ENCODE measurements around the gene MADD. TPM values are rescaled to one million over a fixed set of nuclear protein-coding genes. Genes with fewer than 3 reads are reported as not detected.
A peak's percentile ranks its signal among the peaks of the same experiment; 100 is the strongest.

MADD gene
- polyA plus RNA-seq: 49.8 TPM
- long read RNA-seq, donor 1: 0 reads
- long read RNA-seq, donor 2: 0 reads
- long read RNA-seq, donor 3: 0 reads
- long read RNA-seq, donor 4: 0 reads
- long read RNA-seq, donor 5, partial matches to known transcripts: 0 of 2 reads
- long read RNA-seq, donor 5, other reads (novel, unspliced or antisense): 0 of 2 reads
- long read RNA-seq, donor 6: 0 reads
- long read RNA-seq, donor 7, partial matches to known transcripts: 0 of 1 reads
- long read RNA-seq, donor 7, other reads (novel, unspliced or antisense): 0 of 1 reads
- long read RNA-seq, donor 8, partial matches to known transcripts: 0 of 1 reads
- long read RNA-seq, donor 8, other reads (novel, unspliced or antisense): 0 of 1 reads
- long read RNA-seq, donor 9, partial matches to known transcripts: 0 of 1 reads
- long read RNA-seq, donor 9, other reads (novel, unspliced or antisense): 0 of 1 reads
- long read RNA-seq, donor 10: 0 reads
- long read RNA-seq, donor 11, partial matches to known transcripts: 0 of 2 reads
- long read RNA-seq, donor 11, other reads (novel, unspliced or antisense): 0 of 2 reads

DNA sequence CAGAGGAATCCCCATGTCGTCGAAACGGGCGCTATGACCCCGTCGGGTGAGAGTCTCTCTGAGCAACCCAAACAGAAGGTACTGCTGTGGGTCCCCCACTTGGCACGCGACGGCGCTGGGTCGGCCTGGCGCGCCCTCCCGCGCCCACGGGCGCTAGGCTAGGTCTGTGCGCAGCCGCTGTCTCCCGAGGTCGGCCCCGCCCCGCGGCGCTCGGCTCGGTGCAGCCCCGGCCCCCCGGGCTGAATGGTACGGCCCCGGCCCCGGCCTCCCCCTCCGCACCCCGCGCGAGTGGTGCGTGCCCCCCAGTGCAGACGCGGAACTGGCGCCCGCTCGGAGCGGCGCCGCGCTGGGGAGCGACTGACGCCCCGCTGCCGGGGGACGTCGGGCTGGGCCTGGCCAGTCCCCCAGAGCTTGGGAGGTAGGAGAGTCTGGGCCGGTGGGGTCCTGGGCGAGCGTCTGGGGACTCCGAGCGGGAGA is at the start of gene MADD:
Gene MADD (plus strand): TSS at position 305 of the 477 bp plus-strand sequence.
- Histone ChIP-seq H3K4me3 (ENCODE audit: low read length) (peak within 1 kb of the TSS; percentile 67), H3K4me1 (ENCODE audit: control insufficient read depth, insufficient read depth, low read length) (peaks cover 33% of the 10 kb centered on the region), H3K9me3 (ENCODE audit: control insufficient read depth, low read depth, low read length) (no peaks in the 10 kb centered on the region), H3K36me3 (ENCODE audit: control insufficient read depth, insufficient read depth, low read length) (peaks cover 22% of the 10 kb centered on the region), H3K27ac (ENCODE audit: low read length) (peak within 1 kb of the TSS; percentile 99), H3K27me3 (ENCODE audit: control insufficient read depth, insufficient read depth, low read length) (no peaks in the 10 kb centered on the region)
- DNase-seq: peak; percentile 86 to 93
- no CpG with 5 or more reads among the region's 57 CpGs for WGBS (ENCODE audit: insufficient coverage, low lambda C conversion rate)

DNA sequence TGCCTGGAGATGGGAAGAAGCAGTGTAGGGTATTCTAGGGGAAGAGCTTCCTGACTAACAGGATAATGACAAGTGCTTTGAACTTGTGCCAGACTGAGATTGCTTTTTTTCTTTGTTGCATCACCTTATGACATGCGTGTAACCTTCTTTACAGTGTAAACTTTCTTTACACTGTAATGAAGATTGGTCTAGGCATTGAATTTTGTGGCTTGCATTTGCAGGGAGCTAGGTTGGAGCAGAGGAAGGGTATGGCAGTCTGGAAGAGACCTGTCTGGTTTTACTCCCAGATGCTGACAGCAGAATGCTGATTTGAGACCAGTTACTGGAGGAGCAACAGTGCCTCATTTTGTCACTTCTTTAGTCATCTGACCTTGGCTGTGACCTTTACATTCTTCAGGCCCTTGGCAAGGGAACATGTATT is 49.5 kb upstream of the MADD start:
- no peak overlapping the region for H3K27ac ChIP-seq (ENCODE audit: low read length)
- no peak overlapping the region for H3K4me3 ChIP-seq (ENCODE audit: low read length)
- no CpG with 5 or more reads among the region's 1 CpG for WGBS (ENCODE audit: insufficient coverage, low lambda C conversion rate)
- peak in 1 of 2 donors; percentile 31 for DNase-seq
- H3K36me3 ChIP-seq (ENCODE audit: control insufficient read depth, insufficient read depth, low read length): peaks cover 13% of the 10 kb centered on the region
- H3K9me3 ChIP-seq (ENCODE audit: control insufficient read depth, low read depth, low read length): no peaks in the 10 kb centered on the region
- peaks cover 15% of the 10 kb centered on the region for H3K4me1 ChIP-seq (ENCODE audit: control insufficient read depth, insufficient read depth, low read length)
- no peaks in the 10 kb centered on the region for H3K27me3 ChIP-seq (ENCODE audit: control insufficient read depth, insufficient read depth, low read length)

DNA sequence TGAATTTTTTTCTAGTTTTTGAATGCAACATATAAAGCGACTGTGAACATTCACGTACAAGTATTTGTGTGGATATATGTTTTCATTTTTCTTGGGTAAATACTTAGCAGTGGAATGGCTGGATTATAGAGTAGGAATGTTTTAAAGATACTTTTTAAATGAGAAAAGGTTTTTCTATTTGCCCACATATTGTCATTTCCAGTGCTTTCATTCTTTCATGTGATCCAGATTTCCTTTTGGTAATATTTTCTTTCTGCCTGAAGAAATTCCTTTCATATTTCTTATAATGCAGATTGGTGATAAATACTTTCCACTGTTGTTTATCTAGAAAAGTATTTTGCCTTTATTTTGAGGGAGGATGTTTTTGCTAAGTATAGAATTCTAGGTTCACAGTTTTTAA is 47.2 kb upstream of the MADD start:
- WGBS (ENCODE audit: insufficient coverage, low lambda C conversion rate): 100% methylated on average over 1 of the region's 2 CpGs

DNA sequence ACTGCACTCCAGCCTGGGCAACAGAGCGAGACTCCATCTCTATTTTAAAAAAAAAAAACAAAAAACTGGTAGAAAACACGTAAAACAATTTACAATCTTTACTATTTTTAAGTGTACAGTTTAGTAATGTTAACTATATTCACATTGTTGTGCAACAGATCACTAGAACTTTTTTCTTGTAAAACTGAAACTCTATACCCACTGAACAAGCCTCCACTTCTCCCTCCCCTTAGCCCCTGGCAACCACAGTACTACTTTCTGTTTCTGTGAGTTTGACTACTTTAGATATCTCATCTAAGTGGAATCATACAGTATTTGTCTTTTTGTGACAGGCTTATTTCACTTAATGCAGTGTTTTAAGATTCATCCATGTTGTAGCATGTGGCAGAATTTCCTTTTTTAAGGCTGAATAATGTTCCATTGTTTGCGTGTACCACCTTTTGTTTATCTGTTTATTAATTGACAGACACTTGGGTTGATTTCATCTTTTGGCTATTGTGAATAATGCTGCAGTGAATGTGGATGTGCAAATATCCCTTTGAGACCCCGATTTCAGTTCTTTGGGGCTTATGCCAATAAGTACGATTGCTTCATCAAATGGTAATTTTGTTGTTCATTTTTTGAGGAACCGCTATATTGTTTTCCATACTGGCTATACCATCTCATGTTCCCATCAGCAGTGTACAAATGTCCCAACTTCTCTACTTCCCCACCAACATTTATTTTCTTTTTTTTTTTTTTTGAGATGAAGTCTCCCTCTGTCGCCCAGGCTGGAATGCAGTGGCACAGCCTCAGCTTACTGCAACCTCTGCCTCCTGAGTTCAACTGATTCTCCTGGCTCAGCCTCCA is 44.2 kb upstream of the MADD start:
- 100% methylated on average over 1 of the region's 7 CpGs for WGBS (ENCODE audit: insufficient coverage, low lambda C conversion rate)
- H3K4me1 ChIP-seq (ENCODE audit: control insufficient read depth, insufficient read depth, low read length): no peaks in the 10 kb centered on the region
- no peaks in the 10 kb centered on the region for H3K27me3 ChIP-seq (ENCODE audit: control insufficient read depth, insufficient read depth, low read length)
- no peak overlapping the region for H3K4me3 ChIP-seq (ENCODE audit: low read length)
- H3K9me3 ChIP-seq (ENCODE audit: control insufficient read depth, low read depth, low read length): no peaks in the 10 kb centered on the region
- no peak overlapping the region for H3K27ac ChIP-seq (ENCODE audit: low read length)
- H3K36me3 ChIP-seq (ENCODE audit: control insufficient read depth, insufficient read depth, low read length): peaks cover 23% of the 10 kb centered on the region
- no peak for DNase-seq

More for the DNA sequence above, 47.2 kb upstream of the MADD start:
- Histone ChIP-seq H3K9me3 (ENCODE audit: control insufficient read depth, low read depth, low read length) (no peaks in the 10 kb centered on the region), H3K27me3 (ENCODE audit: control insufficient read depth, insufficient read depth, low read length) (no peaks in the 10 kb centered on the region), H3K27ac (ENCODE audit: low read length) (no peak overlapping the region), H3K4me1 (ENCODE audit: control insufficient read depth, insufficient read depth, low read length) (no peaks in the 10 kb centered on the region), H3K4me3 (ENCODE audit: low read length) (no peak overlapping the region), H3K36me3 (ENCODE audit: control insufficient read depth, insufficient read depth, low read length) (peaks cover 20% of the 10 kb centered on the region)
- no peak for DNase-seq

DNA sequence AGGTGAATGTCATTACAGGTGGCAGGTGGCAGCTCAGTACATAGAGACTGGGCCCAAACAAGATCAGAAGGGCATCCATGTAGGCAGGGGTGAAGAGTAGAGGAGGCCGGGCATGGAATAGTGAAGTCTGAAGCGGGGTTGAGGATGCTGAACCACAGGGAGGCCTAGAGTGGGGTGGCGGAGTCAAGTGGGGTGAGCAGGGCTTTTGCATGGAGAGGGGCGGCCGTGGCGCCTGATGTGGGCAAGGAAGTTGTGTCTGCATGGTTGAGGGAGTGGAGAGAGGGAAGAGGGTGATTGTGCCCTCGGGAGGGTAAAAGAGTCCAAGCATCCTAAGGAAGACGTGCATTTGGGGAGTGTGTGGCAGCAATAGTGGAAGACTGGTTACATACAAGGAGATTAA is 40.8 kb upstream of the MADD start:
- no peak for DNase-seq
- Histone ChIP-seq H3K4me1 (ENCODE audit: control insufficient read depth, insufficient read depth, low read length) (peaks cover 12% of the 10 kb centered on the region), H3K9me3 (ENCODE audit: control insufficient read depth, low read depth, low read length) (no peaks in the 10 kb centered on the region), H3K27me3 (ENCODE audit: control insufficient read depth, insufficient read depth, low read length) (no peaks in the 10 kb centered on the region), H3K27ac (ENCODE audit: low read length) (no peak overlapping the region), H3K4me3 (ENCODE audit: low read length) (no peak overlapping the region), H3K36me3 (ENCODE audit: control insufficient read depth, insufficient read depth, low read length) (peaks cover 13% of the 10 kb centered on the region)
- 83% methylated on average over 1 of the region's 8 CpGs for whole genome bisulfite sequencing (ENCODE audit: insufficient coverage, low lambda C conversion rate)

DNA sequence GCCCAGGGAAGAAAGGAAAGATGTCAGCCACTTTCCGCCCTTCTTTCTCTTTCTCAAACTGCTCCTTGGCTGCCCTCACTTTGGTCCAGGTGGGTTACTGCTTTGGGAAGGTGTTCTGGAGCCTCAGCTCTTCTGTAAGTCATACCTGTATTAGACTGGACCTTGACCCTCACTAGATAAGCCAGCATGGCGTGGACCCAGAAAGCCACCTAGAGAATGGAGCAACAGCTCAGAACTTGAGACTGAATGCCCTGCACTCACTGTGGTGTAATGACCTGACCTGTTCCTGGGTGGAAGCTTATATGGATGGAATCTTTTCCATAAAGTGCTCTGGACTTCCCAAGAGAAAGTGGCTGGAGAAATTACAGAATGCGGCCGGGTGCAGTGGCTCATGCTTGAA is 36.9 kb upstream of the MADD start:
- peak; percentile 67 to 84 for DNase-seq
- Histone ChIP-seq H3K9me3 (ENCODE audit: control insufficient read depth, low read depth, low read length) (no peaks in the 10 kb centered on the region), H3K27ac (ENCODE audit: low read length) (peak overlapping the region; percentile 69)

DNA sequence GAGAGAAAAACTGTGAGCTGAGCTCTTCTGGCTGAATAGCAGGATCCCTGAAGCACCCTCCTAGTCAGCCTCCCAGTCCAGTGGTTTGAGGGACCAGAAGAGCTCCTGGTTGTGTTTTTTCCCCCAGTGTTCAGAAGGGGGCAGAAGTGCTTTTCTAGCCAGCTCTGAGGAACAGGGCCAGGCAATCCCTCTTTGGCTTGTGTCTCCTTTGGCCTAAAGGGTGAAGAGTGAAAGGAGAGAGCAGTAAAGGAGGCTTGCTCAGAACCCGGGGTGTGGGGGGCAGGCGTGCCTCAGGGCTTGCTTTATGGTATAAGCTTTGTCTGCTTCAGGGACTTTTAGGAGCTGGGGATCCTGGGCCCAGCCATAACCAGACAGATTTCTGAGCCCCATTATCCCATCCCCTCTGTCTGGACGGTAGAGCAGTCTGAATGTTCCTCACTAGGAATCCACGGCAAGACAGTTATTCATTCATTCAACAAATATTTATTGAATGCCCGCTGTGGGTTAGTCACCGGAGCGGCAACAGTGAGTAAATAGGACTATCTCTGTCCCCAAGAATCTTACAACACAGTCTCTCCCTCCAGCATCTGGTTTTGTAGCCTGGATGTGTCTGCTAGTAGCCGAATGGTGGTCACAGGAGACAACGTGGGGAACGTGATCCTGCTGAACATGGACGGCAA is 35.8 kb upstream of the MADD start:
- Histone ChIP-seq H3K4me1 (ENCODE audit: control insufficient read depth, insufficient read depth, low read length) (peaks cover 14% of the 10 kb centered on the region), H3K27me3 (ENCODE audit: control insufficient read depth, insufficient read depth, low read length) (no peaks in the 10 kb centered on the region), H3K9me3 (ENCODE audit: control insufficient read depth, low read depth, low read length) (no peaks in the 10 kb centered on the region), H3K36me3 (ENCODE audit: control insufficient read depth, insufficient read depth, low read length) (peaks cover 26% of the 10 kb centered on the region), H3K27ac (ENCODE audit: low read length) (no peak overlapping the region), H3K4me3 (ENCODE audit: low read length) (no peak overlapping the region)
- peak in 1 of 2 donors; percentile 51 for DNase-seq
- WGBS (ENCODE audit: insufficient coverage, low lambda C conversion rate): no CpG with 5 or more reads among the region's 11 CpGs

More for the DNA sequence above, 36.9 kb upstream of the MADD start:
- H3K4me1 ChIP-seq (ENCODE audit: control insufficient read depth, insufficient read depth, low read length): peaks cover 14% of the 10 kb centered on the region
- WGBS (ENCODE audit: insufficient coverage, low lambda C conversion rate): no CpG with 5 or more reads among the region's 4 CpGs
- no peaks in the 10 kb centered on the region for H3K27me3 ChIP-seq (ENCODE audit: control insufficient read depth, insufficient read depth, low read length)
- no peak overlapping the region for H3K4me3 ChIP-seq (ENCODE audit: low read length)
- peaks cover 20% of the 10 kb centered on the region for H3K36me3 ChIP-seq (ENCODE audit: control insufficient read depth, insufficient read depth, low read length)

DNA sequence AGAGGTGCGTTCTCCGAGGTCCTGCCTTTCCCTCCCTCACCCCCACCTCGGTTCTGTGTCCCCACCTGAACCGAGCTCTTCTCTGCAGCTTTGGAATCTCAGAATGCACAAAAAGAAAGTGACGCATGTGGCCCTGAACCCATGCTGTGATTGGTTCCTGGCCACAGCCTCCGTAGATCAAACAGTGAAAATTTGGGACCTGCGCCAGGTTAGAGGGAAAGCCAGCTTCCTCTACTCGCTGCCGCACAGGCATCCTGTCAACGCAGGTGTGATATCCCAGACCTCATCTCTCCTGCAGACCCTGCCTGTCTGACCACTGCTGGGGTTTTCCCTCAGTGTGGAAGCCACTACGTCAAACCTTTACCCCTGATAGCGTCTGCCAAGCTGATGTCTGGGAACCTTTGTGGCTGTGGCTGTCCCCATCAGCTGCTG is 35.2 kb upstream of the MADD start:
- Histone ChIP-seq H3K27ac (ENCODE audit: low read length) (no peak overlapping the region), H3K4me1 (ENCODE audit: control insufficient read depth, insufficient read depth, low read length) (peaks cover 14% of the 10 kb centered on the region), H3K27me3 (ENCODE audit: control insufficient read depth, insufficient read depth, low read length) (no peaks in the 10 kb centered on the region), H3K36me3 (ENCODE audit: control insufficient read depth, insufficient read depth, low read length) (peaks cover 31% of the 10 kb centered on the region), H3K9me3 (ENCODE audit: control insufficient read depth, low read depth, low read length) (no peaks in the 10 kb centered on the region), H3K4me3 (ENCODE audit: low read length) (no peak overlapping the region)
- WGBS (ENCODE audit: insufficient coverage, low lambda C conversion rate): 80% methylated on average over 2 of the region's 12 CpGs
- DNase-seq: no peak

DNA sequence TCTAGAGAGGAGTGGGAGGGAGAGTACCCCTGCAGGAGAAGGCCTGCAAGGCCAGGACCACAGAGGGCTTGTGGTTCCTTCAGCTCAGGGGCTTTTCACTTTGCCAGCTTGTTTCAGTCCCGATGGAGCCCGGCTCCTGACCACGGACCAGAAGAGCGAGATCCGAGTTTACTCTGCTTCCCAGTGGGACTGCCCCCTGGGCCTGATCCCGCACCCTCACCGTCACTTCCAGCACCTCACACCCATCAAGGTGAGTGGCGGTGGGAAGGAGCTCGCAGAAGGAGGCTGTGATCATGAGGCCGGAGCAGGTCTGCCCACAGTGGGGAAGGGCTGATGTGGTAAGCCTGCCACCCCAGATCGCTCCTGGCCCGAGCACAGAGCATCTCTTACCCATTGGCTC is 34.8 kb upstream of the MADD start:
- no peak for DNase-seq
- Histone ChIP-seq H3K4me3 (ENCODE audit: low read length) (no peak overlapping the region), H3K27me3 (ENCODE audit: control insufficient read depth, insufficient read depth, low read length) (no peaks in the 10 kb centered on the region), H3K36me3 (ENCODE audit: control insufficient read depth, insufficient read depth, low read length) (peaks cover 31% of the 10 kb centered on the region), H3K9me3 (ENCODE audit: control insufficient read depth, low read depth, low read length) (no peaks in the 10 kb centered on the region), H3K4me1 (ENCODE audit: control insufficient read depth, insufficient read depth, low read length) (peaks cover 14% of the 10 kb centered on the region), H3K27ac (ENCODE audit: low read length) (no peak overlapping the region)
- WGBS (ENCODE audit: insufficient coverage, low lambda C conversion rate): no CpG with 5 or more reads among the region's 12 CpGs

DNA sequence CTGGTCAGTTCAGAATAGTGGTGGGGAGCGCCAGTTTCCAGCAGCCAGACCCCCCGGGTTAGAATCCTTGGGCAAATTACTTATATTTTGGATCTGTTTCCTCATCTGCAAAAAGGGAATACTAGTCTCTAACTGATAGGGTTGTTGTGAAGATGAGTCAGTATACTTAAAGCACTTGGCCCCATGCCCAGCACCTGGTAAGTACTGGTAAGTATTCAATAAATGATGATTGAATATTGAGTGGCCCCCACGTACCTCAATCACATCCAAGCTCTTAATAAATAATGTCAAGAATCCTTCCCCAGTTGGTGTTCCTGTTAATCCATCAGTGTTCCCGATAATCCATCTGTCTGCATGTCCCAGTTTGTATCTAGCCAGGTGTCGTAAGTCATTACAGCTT is 33.5 kb upstream of the MADD start:
- H3K9me3 ChIP-seq (ENCODE audit: control insufficient read depth, low read depth, low read length): no peaks in the 10 kb centered on the region
- DNase-seq: no peak
- H3K27me3 ChIP-seq (ENCODE audit: control insufficient read depth, insufficient read depth, low read length): no peaks in the 10 kb centered on the region
- H3K36me3 ChIP-seq (ENCODE audit: control insufficient read depth, insufficient read depth, low read length): peaks cover 40% of the 10 kb centered on the region
- no peak overlapping the region for H3K27ac ChIP-seq (ENCODE audit: low read length)
- H3K4me1 ChIP-seq (ENCODE audit: control insufficient read depth, insufficient read depth, low read length): peaks cover 14% of the 10 kb centered on the region
- no peak overlapping the region for H3K4me3 ChIP-seq (ENCODE audit: low read length)
- WGBS (ENCODE audit: insufficient coverage, low lambda C conversion rate): 86% methylated on average over 1 of the region's 5 CpGs

Measured in large intestine (tissue), 12 donors.